Fibroblast of the conjunctiva (primary cell): ENCODE measurements around the gene SYMPK.
A peak's percentile ranks its signal among the peaks of the same experiment; 100 is the strongest.
"Not testable (repeated sequence)": the region's sequence is repeated elsewhere in the genome, so short reads cannot be mapped to it uniquely, and the experiment has no call there.

Experiments used
- DNase-seq: peaks from one replicate; pipeline ENCODE4 v3.0.0-alpha.2; 2010; ENCODE audit warnings: low read depth

SYMPK gene

GRCh38 chr19:45885556-45886426 lies 22.8 kb upstream of the SYMPK start, which contains the start of gene IRF2BP1:
TSS of gene IRF2BP1 (minus strand) at chr19:45886141. CDS start at chr19:45885774, 367 bp downstream.
- peak; percentile 82 for DNase-seq

GRCh38 chr19:45884682-45885555 lies 22.0 kb upstream of the SYMPK start:
- DNase-seq = no peak

GRCh38 chr19:45883881-45884681 lies 21.1 kb upstream of the SYMPK start:
- DNase-seq = no peak

GRCh38 chr19:45883586-45883880 lies 20.6 kb upstream of the SYMPK start:
- no peak for DNase-seq

GRCh38 chr19:45882652-45883585 lies 20.0 kb upstream of the SYMPK start:
- DNase-seq = peak; percentile 82

GRCh38 chr19:45881909-45882528 lies 19.1 kb upstream of the SYMPK start:
- no peak for DNase-seq

GRCh38 chr19:45881082-45881908 lies 18.3 kb upstream of the SYMPK start:
- no peak for DNase-seq

- DNase-seq = no peak
Observed at GRCh38 chr19:45879971-45880370, 17.0 kb upstream of the SYMPK start.

- DNase-seq = no peak
Observed at GRCh38 chr19:45879055-45879454, 16.1 kb upstream of the SYMPK start.

- DNase-seq = no peak
Observed at GRCh38 chr19:45878043-45878794, 15.3 kb upstream of the SYMPK start.

- no peak for DNase-seq
Observed at GRCh38 chr19:45876411-45877197, 13.7 kb upstream of the SYMPK start.

GRCh38 chr19:45876161-45876410 lies 13.1 kb upstream of the SYMPK start:
- no peak for DNase-seq

- DNase-seq = no peak
Observed at GRCh38 chr19:45874620-45874966, 11.6 kb upstream of the SYMPK start.

GRCh38 chr19:45873219-45873772 lies 10.3 kb upstream of the SYMPK start:
- DNase-seq = no peak

- no peak for DNase-seq
Observed at GRCh38 chr19:45872095-45872919, 9.4 kb upstream of the SYMPK start.

GRCh38 chr19:45870798-45871197 lies 7.9 kb upstream of the SYMPK start:
- DNase-seq = no peak

GRCh38 chr19:45867241-45867640 lies 4.3 kb upstream of the SYMPK start:
- not testable (repeated sequence) for DNase-seq
